ENCODE data around the gene PPP4R3B. TPM values are rescaled to one million over a fixed set of nuclear protein-coding genes. Genes with fewer than 3 reads are reported as not detected.

PPP4R3B gene
- total and polyA plus RNA-seq, 2 of the 13 experiments (the other 11 are each of a cell fraction or from before 2014, with no cell fraction given) = 24.2 to 53.0 TPM

- peak overlapping the region; percentile 99 for H3K9ac ChIP-seq (ENCODE audit: insufficient read depth, low read depth, low read length)
- peaks cover 77% of the 10 kb centered on the region for H3K79me2 ChIP-seq (ENCODE audit: insufficient read depth, low read length)
- WGBS (ENCODE audit: low lambda C conversion rate) = under 1% methylated on average over 24 of the region's 24 CpGs
- H4K20me1 ChIP-seq (ENCODE audit: insufficient read depth, low read length) = peaks cover 31% of the 10 kb centered on the region
- peaks cover 2 to 30% of the 10 kb centered on the region in 2 experiments; a peak in 4 of 5 replicates for H3K36me3 ChIP-seq (replicated peaks in 1 of 2; ENCODE audit: control insufficient read depth in 1 of 2, insufficient read depth in 2 of 2, low read length in 2 of 2)
- ATAC-seq = peak; percentile 29
- in situ Hi-C loops (cut with HindIII; ENCODE audit: extremely low pct_ligation_motif_present, low pct_unique_long_range_greater_than_20kb) = no loop called here
- H3K27me3 ChIP-seq (ENCODE audit: control insufficient read depth in 1 of 2, insufficient read depth in 2 of 2, low read length in 2 of 2) = peaks cover 0 to 5% of the 10 kb centered on the region in 2 experiments; a peak in 1 of 5 replicates
- CTCF ChIA-PET (ENCODE audit: low intra/inter-chr PET ratio, low total read pairs) = no interaction called here
- no TSS peak for BruUV-seq (replicated peaks)
- peak overlapping the region; percentile 86 to 99 (median 93) for H3K4me3 ChIP-seq (replicated peaks in 1 of 3; ENCODE audit: insufficient read depth in 1 of 3, low read depth in 2 of 3, low read length in 3 of 3)
- H2AFZ ChIP-seq (ENCODE audit: low read length) = no peak overlapping the region
- peak overlapping the region; percentile 76 for H3K4me2 ChIP-seq (ENCODE audit: low read depth, low read length)
- POLR2A ChIA-PET = interaction anchor here (0.6 to 2.8 kb wide), 5 partner anchors 8 to 567 kb away, joined by 4 to 20 read pairs (median 5); partner anchors contain the start of genes CFAP36 and RTN4
- peaks cover 38% of the 10 kb centered on the region for H3K4me1 ChIP-seq (ENCODE audit: insufficient read depth, low read length)
- DNase-seq (ENCODE audit: low spot score) = peak; percentile 65
- H3K9me3 ChIP-seq (ENCODE audit: low read length) = no peaks in the 10 kb centered on the region
- no peak for FAIRE-seq
- intact Hi-C loops (cut with micrococcal nuclease; ENCODE audit: unreplicated experiment) = loop anchor here (5.0 kb wide), 1 partner anchor 199 kb away; the partner anchor contains the start of gene CCDC88A
- H3K27ac ChIP-seq (ENCODE audit: extremely low read length, insufficient read depth, low read length) = peak overlapping the region; percentile 93
- TF ChIP-seq MED13 (CRISPR knock-in tag; IDR thresholded peaks at IDR 0.05) (no peak), HMG20A (CRISPR knock-in tag; IDR thresholded peaks at IDR 0.05; ENCODE audit: borderline replicate concordance) (0 out of 2 replicates have a peak, but pooled peaks have one; percentile 3), ZBTB8A (CRISPR knock-in tag; IDR thresholded peaks at IDR 0.05; ENCODE audit: borderline replicate concordance, low read depth) (no peak), PHB2 (IDR thresholded peaks at IDR 0.05; ENCODE audit: partially characterized antibody) (no peak), ZNF639 (CRISPR knock-in tag; conservative IDR thresholded peaks at IDR 0.05) (no peak), GMEB2 (CRISPR knock-in tag; IDR thresholded peaks at IDR 0.05; ENCODE audit: low read depth) (no peak), ZNF850 (CRISPR knock-in tag; conservative IDR thresholded peaks at IDR 0.05) (0 out of 2 replicates have a peak, but pooled peaks have one; percentile 26), ZNF563 (CRISPR knock-in tag; IDR thresholded peaks at IDR 0.05) (no peak), RXRA (CRISPR knock-in tag; IDR thresholded peaks at IDR 0.05) (no peak), MXI1 (IDR thresholded peaks at IDR 0.05; ENCODE audit: borderline replicate concordance, low read depth, low read length) (peak; percentile 83; the same call in 2 of the 3 replicates), MAFK (conservative IDR thresholded peaks at IDR 0.05 in 1 of 2, IDR thresholded peaks at IDR 0.05 in 1 of 2; ENCODE audit: low read length in 2 of 2) (peak; percentile 1 to 50; a peak in 2 of 4 replicates), NR2F2 (IDR thresholded peaks at IDR 0.05; ENCODE audit: borderline replicate concordance, low read depth) (no peak), FOXA1 (IDR thresholded peaks at IDR 0.05) (no peak), FOXA1 (CRISPR knock-in tag; IDR thresholded peaks at IDR 0.05) (peak; percentile 40; the same call in 1 of the 2 replicates), ZFP36 (IDR thresholded peaks at IDR 0.05; ENCODE audit: borderline replicate concordance, low read depth, low read length, partially characterized antibody) (no peak), AGO1 (IDR thresholded peaks at IDR 0.05; ENCODE audit: low read depth, low read length, poor library complexity, severe bottlenecking) (no peak), PATZ1 (CRISPR knock-in tag; IDR thresholded peaks at IDR 0.05) (0 out of 2 replicates have a peak, but pooled peaks have one; percentile 21), ZC3H13 (CRISPR knock-in tag; IDR thresholded peaks at IDR 0.05) (no peak), PAF1 (CRISPR knock-in tag; IDR thresholded peaks at IDR 0.05) (0 out of 2 replicates have a peak, but pooled peaks have one; percentile 49), ZNF432 (CRISPR knock-in tag; IDR thresholded peaks at IDR 0.05; ENCODE audit: borderline replicate concordance) (no peak), KMT2A (CRISPR knock-in tag; IDR thresholded peaks at IDR 0.05) (0 out of 2 replicates have a peak, but pooled peaks have one; percentile 8)
These were observed 759 bp downstream of the PPP4R3B start for GRCh38 chr2:55616551-55617174.
